DOHH2 (cell line): ENCODE data around the gene OTOA.

Experiments
- H3F3A ChIP-seq: fragments of 200-600 bp; sonication (generic), shearing (Covaris generic); 2 replicates; pipeline ENCODE4 v1.6.0; 2016; ENCODE audit warnings: antibody characterized with exemption, mild to moderate bottlenecking; ENCODE audit not compliant: control insufficient read depth, insufficient read depth
- H3K27ac ChIP-seq: fragments of 200-600 bp; sonication (generic); 2 replicates; pipeline ENCODE4 v1.5.1; 2014; ENCODE audit warnings: low read depth, mild to moderate bottlenecking, low read length, moderate library complexity
- H3K27me3 ChIP-seq: fragments of 200-600 bp; sonication (generic); 2 replicates; pipeline ENCODE4 v1.6.1; 2014; ENCODE audit warnings: mild to moderate bottlenecking, low read length, mixed read lengths; ENCODE audit not compliant: control insufficient read depth
- H3K36me3 ChIP-seq: fragments of 200-600 bp; sonication (generic); 2 replicates; pipeline ENCODE4 v1.6.1; 2014; ENCODE audit warnings: mild to moderate bottlenecking, low read length, moderate library complexity, mixed read lengths; ENCODE audit not compliant: control insufficient read depth
- H3K4me1 ChIP-seq: fragments of 200-600 bp; sonication (generic); 2 replicates; pipeline ENCODE4 v1.6.1; 2014; ENCODE audit warnings: mild to moderate bottlenecking, low read length, mixed read lengths; ENCODE audit not compliant: control insufficient read depth
- H3K4me2 ChIP-seq: fragments of 200-600 bp; sonication (generic); 2 replicates; pipeline ENCODE4 v1.6.0; 2014; ENCODE audit warnings: mild to moderate bottlenecking, low read length, moderate library complexity
- H3K4me3 ChIP-seq: fragments of 200-600 bp; sonication (generic); 2 replicates; pipeline ENCODE4 v1.5.1; 2014; ENCODE audit warnings: mild to moderate bottlenecking, low read length, mixed read lengths
- H3K79me2 ChIP-seq: fragments of 200-600 bp; sonication (generic); 2 replicates; pipeline ENCODE4 v1.6.1; 2014; ENCODE audit warnings: mild to moderate bottlenecking, low read length, mixed read lengths; ENCODE audit not compliant: control insufficient read depth
- H3K9me2 ChIP-seq: fragments of 200-600 bp; sonication (generic); replicated peaks from 2 replicates; pipeline ENCODE4 v1.6.1; 2014; ENCODE audit warnings: mild to moderate bottlenecking, low read length, mixed read lengths; ENCODE audit not compliant: control insufficient read depth
- H3K9me3 ChIP-seq: fragments of 200-600 bp; sonication (generic); 2 replicates; pipeline ENCODE4 v1.6.1; 2014; ENCODE audit warnings: antibody characterized with exemption, low read length, mixed read lengths; ENCODE audit not compliant: control insufficient read depth, insufficient read depth
- H4K20me1 ChIP-seq: fragments of 200-600 bp; sonication (generic); 2 replicates; pipeline ENCODE4 v1.6.0; 2014; ENCODE audit warnings: low read depth, mild to moderate bottlenecking, antibody characterized with exemption, low read length, moderate library complexity; ENCODE audit not compliant: control insufficient read depth, insufficient read depth
- EZH2phosphoT487 ChIP-seq: fragments of 200-600 bp; sonication (generic); IDR thresholded peaks from 2 replicates; pipeline ENCODE4 v1.6.1; 2017; ENCODE audit warnings: borderline replicate concordance, mild to moderate bottlenecking, antibody characterized with exemption, low read length, moderate library complexity, mixed read lengths
- TF ChIP-seq, protein P1 (sequence below): fragments of 200-600 bp; sonication (generic); IDR thresholded peaks from one replicate; pipeline ENCODE4 v1.5.1; 2014; ENCODE audit warnings: antibody characterized with exemption, mild to moderate bottlenecking, low read depth, low read length; ENCODE audit not compliant: poor library complexity, severe bottlenecking

Gene OTOA

DNA sequence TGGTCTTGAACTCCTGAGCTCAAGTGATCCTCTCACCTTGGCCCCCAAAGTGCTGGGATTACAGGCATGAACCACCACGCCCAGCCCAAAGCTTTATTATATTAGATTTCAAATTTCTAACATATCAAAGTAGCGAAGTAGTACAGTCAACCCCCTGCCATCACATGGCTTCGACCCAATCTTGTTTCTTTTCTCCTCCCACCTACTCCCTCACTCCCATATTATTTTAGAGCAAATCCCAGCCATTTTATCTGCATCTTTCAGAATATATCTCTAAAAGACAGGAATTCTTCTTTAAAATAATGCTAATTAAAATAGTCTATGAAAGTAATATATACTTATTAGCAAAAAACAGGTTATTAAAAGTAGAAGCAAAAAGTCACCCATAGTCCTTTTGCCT is 12.3 kb upstream of the OTOA start:
- Histone ChIP-seq H3K27ac (no peak overlapping the region), H3K4me1 (peaks cover 83% of the 10 kb centered on the region), H4K20me1 (no peaks in the 10 kb centered on the region; the same call in 1 of the 2 replicates), H3K4me2 (no peak overlapping the region), H3F3A (peaks cover 27% of the 10 kb centered on the region), H3K9me2 (no peaks in the 10 kb centered on the region), H3K27me3 (no peaks in the 10 kb centered on the region), H3K36me3 (peaks cover 32% of the 10 kb centered on the region), H3K9me3 (no peaks in the 10 kb centered on the region), H3K4me3 (no peak overlapping the region), H3K79me2 (peaks cover 34% of the 10 kb centered on the region)
- no peak for TF ChIP-seq EZH2phosphoT487
- TF ChIP-seq, protein P1, sequence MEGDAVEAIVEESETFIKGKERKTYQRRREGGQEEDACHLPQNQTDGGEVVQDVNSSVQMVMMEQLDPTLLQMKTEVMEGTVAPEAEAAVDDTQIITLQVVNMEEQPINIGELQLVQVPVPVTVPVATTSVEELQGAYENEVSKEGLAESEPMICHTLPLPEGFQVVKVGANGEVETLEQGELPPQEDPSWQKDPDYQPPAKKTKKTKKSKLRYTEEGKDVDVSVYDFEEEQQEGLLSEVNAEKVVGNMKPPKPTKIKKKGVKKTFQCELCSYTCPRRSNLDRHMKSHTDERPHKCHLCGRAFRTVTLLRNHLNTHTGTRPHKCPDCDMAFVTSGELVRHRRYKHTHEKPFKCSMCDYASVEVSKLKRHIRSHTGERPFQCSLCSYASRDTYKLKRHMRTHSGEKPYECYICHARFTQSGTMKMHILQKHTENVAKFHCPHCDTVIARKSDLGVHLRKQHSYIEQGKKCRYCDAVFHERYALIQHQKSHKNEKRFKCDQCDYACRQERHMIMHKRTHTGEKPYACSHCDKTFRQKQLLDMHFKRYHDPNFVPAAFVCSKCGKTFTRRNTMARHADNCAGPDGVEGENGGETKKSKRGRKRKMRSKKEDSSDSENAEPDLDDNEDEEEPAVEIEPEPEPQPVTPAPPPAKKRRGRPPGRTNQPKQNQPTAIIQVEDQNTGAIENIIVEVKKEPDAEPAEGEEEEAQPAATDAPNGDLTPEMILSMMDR: no peak

GRCh38 chr16:21652453-21652852 is 11.3 kb upstream of the OTOA start, which contains the start of gene IGSF6:
Gene IGSF6 (minus strand): TSS chr16:21652608. CDS start chr16:21652598, 10 bp downstream.
- no peak within 1 kb of the TSS for H3K4me3 ChIP-seq
- H3K27ac ChIP-seq: no peak within 1 kb of the TSS
- peaks cover 83% of the 10 kb centered on the region for H3K4me1 ChIP-seq
- no peaks in the 10 kb centered on the region for H3K9me2 ChIP-seq
- peaks cover 26% of the 10 kb centered on the region for H3F3A ChIP-seq
- TF ChIP-seq, protein P1: no peak
- TF ChIP-seq EZH2phosphoT487: no peak
- H3K27me3 ChIP-seq: no peaks in the 10 kb centered on the region
- peaks cover 25% of the 10 kb centered on the region for H3K79me2 ChIP-seq
- H3K9me3 ChIP-seq: no peaks in the 10 kb centered on the region
- no peak within 1 kb of the TSS for H3K4me2 ChIP-seq
- no peaks in the 10 kb centered on the region; the same call in 1 of the 2 replicates for H4K20me1 ChIP-seq
- H3K36me3 ChIP-seq: peaks cover 28% of the 10 kb centered on the region

- H3K4me2 ChIP-seq: no peak overlapping the region
- TF ChIP-seq, protein P1: no peak
- no peak for TF ChIP-seq EZH2phosphoT487
- no peaks in the 10 kb centered on the region for H3K27me3 ChIP-seq
These were observed 10.2 kb upstream of the OTOA start for GRCh38 chr16:21653571-21653970.

More at GRCh38 chr16:21653571-21653970, 10.2 kb upstream of the OTOA start:
- Histone ChIP-seq H3K27ac (no peak overlapping the region), H3K9me2 (no peaks in the 10 kb centered on the region), H3F3A (peaks cover 24% of the 10 kb centered on the region), H3K4me3 (no peak overlapping the region), H3K9me3 (no peaks in the 10 kb centered on the region), H4K20me1 (peaks cover 8% of the 10 kb centered on the region; the same call in 1 of the 2 replicates), H3K79me2 (peaks cover 14% of the 10 kb centered on the region), H3K36me3 (peaks cover 21% of the 10 kb centered on the region), H3K4me1 (peaks cover 83% of the 10 kb centered on the region)
